Right lobe of liver (tissue), 6 donors: ENCODE data around the gene SHCBP1. TPM values are rescaled to one million over a fixed set of nuclear protein-coding genes. Genes with fewer than 3 reads are reported as not detected.

ENCODE experiments used
- ATAC-seq, 4 donors: fragments of 200-7000 bp; cut with Tn5 transposase; one replicate each; pipeline ENCODE4 v1.9.1; 2020; ENCODE audit warnings: mild to moderate bottlenecking in 4 of 4, moderate library complexity in 4 of 4
- DNase-seq, 3 donors: peaks; one replicate each; pipeline ENCODE4 v3.0.0-alpha.2; 2020
- H3K27ac ChIP-seq, 3 donors: fragments of 200-600 bp; one replicate each; pipeline ENCODE4 v1.8.0; 2022
- H3K27me3 ChIP-seq, 2 donors: fragments of 200-600 bp; one replicate each; pipeline ENCODE4 v1.8.0; 2022
- H3K36me3 ChIP-seq, 4 donors: fragments of 200-600 bp; sonication (generic) in 1 of 4; one replicate each; pipeline versions ENCODE4 v1.5.1 to v1.8.0; 2017 to 2022; ENCODE audit warnings: control low read depth in 1 of 4
- H3K4me1 ChIP-seq, 4 donors: fragments of 200-600 bp; sonication (generic) in 1 of 4; one replicate each; pipeline versions ENCODE4 v1.5.1 to v1.8.0; 2017 to 2022; ENCODE audit warnings: control low read depth in 1 of 4
- H3K4me3 ChIP-seq, 3 donors: fragments of 200-600 bp; one replicate each; pipeline ENCODE4 v1.8.0; 2022
- H3K9me3 ChIP-seq, 4 donors: fragments of 200-600 bp; sonication (generic) in 1 of 4; one replicate each; pipeline versions ENCODE4 v1.5.1 to v1.8.0; 2017 to 2022; ENCODE audit warnings: control low read depth in 1 of 4
- POLR2A ChIP-seq: fragments of 450-650 bp; IDR thresholded peaks from one replicate; pipeline ENCODE4 v1.6.1; 2017; ENCODE audit warnings: antibody characterized with exemption, mild to moderate bottlenecking
- WGBS: methylation state at CpG from one replicate; pipeline ENCODE4 v1.1.6; 2018; ENCODE audit warnings: low coverage, low lambda C conversion rate; ENCODE audit not compliant: insufficient coverage; ENCODE audit errors: missing lambda C conversion rate; 5-methylcytosine and 5-hydroxymethylcytosine counted together
- intact Hi-C, 2 donors: fragments of 100-400 bp; cut with DNase I; formaldehyde crosslinking; loops; one replicate each; pipeline versions ENCODE4 v1.11.2 to v1.14.1; 2022
- total RNA-seq, 6 experiments: library from RNA; depleted of rRNA in 2 of 6; stranded (reverse); fragments of >200 nt in 2 of 6; fragmentation: NEBNext Ultra II Directional in 3 of 6; extraction: Animal tissue kit (Norgen Biotek cat#: 25700) in 3 of 6; gene quantifications; one replicate each; pipeline versions ENCODE4 v1.1.0 to v1.2.4, GENCODE V29; 2016 to 2023
- TF ChIP-seq, protein P1 (sequence below), 4 donors: fragments of 200-600 bp in 3 of 4; fragments of 450-650 bp in 1 of 4; IDR thresholded peaks; one replicate each; pipeline versions ENCODE4 v1.5.1 to v1.8.0; 2016 to 2022; ENCODE audit warnings: antibody characterized with exemption in 4 of 4, mild to moderate bottlenecking in 2 of 4
- donor health status: DM: no; HTN: yes; CAD: no.
- donor health status: DM: no; HTN: no; CAD: no.
- donor health status: DM: no; HTN: no; CAD: no.
- donor health status: DM: no; HTN: yes; CAD: no.
- donor health status: DM: no; HTN: yes; CAD: no.

The SHCBP1 gene
- total RNA-seq, 6 experiments from 2014 or later = 0.18 to 0.93 (median 0.66) TPM; not detected in 1

- no peak for ATAC-seq
- H3K36me3 ChIP-seq = no peaks in the 10 kb centered on the region
- no peaks in the 10 kb centered on the region for H3K9me3 ChIP-seq
- H3K27ac ChIP-seq = no peak overlapping the region
- peaks cover 0 to 8% (median 0%) of the 10 kb centered on the region in 4 donors for H3K4me1 ChIP-seq
- no peak for TF ChIP-seq POLR2A
- TF ChIP-seq, protein P1, sequence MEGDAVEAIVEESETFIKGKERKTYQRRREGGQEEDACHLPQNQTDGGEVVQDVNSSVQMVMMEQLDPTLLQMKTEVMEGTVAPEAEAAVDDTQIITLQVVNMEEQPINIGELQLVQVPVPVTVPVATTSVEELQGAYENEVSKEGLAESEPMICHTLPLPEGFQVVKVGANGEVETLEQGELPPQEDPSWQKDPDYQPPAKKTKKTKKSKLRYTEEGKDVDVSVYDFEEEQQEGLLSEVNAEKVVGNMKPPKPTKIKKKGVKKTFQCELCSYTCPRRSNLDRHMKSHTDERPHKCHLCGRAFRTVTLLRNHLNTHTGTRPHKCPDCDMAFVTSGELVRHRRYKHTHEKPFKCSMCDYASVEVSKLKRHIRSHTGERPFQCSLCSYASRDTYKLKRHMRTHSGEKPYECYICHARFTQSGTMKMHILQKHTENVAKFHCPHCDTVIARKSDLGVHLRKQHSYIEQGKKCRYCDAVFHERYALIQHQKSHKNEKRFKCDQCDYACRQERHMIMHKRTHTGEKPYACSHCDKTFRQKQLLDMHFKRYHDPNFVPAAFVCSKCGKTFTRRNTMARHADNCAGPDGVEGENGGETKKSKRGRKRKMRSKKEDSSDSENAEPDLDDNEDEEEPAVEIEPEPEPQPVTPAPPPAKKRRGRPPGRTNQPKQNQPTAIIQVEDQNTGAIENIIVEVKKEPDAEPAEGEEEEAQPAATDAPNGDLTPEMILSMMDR (IDR thresholded peaks at IDR 0.05) = no peak
- intact Hi-C loops = no loop called here
- DNase-seq = no peak
- no peaks in the 10 kb centered on the region for H3K27me3 ChIP-seq
- WGBS = 90% methylated on average over 5 of the region's 7 CpGs
- no peak overlapping the region for H3K4me3 ChIP-seq
Observed at GRCh38 chr16:46621934-46622676, 926 bp upstream of the SHCBP1 start.

- Histone ChIP-seq H3K27me3 (no peaks in the 10 kb centered on the region), H3K9me3 (no peaks in the 10 kb centered on the region), H3K4me1 (peaks cover 0 to 8% (median 0%) of the 10 kb centered on the region in 4 donors), H3K4me3 (peak overlapping the region; percentile 36 to 57 (median 39)), H3K36me3 (no peaks in the 10 kb centered on the region), H3K27ac (no peak overlapping the region)
- 4% methylated on average over 10 of the region's 11 CpGs for WGBS
- TF ChIP-seq, protein P1 (IDR thresholded peaks at IDR 0.05) = no peak
- no peak for TF ChIP-seq POLR2A
- DNase-seq = no peak
- intact Hi-C loops = no loop called here
- no peak for ATAC-seq
Observed at GRCh38 chr16:46620266-46621005, 743 bp downstream of the SHCBP1 start.

- Histone ChIP-seq H3K36me3 (no peaks in the 10 kb centered on the region), H3K4me3 (no peak overlapping the region), H3K4me1 (peaks cover 0 to 8% (median 0%) of the 10 kb centered on the region in 4 donors), H3K27me3 (no peaks in the 10 kb centered on the region), H3K9me3 (no peaks in the 10 kb centered on the region), H3K27ac (no peak overlapping the region)
- intact Hi-C loops = no loop called here
- ATAC-seq = no peak
- TF ChIP-seq, protein P1 (IDR thresholded peaks at IDR 0.05) = no peak
- no peak for TF ChIP-seq POLR2A
- DNase-seq = no peak
- WGBS = 89% methylated on average over 4 of the region's 4 CpGs
Observed at GRCh38 chr16:46618516-46618915, 2.7 kb downstream of the SHCBP1 start.

GRCh38 chr16:46614006-46614405 lies 7.2 kb downstream of the SHCBP1 start:
- DNase-seq (no peak), ATAC-seq (no peak)
- Histone ChIP-seq H3K36me3 (no peaks in the 10 kb centered on the region), H3K9me3 (no peaks in the 10 kb centered on the region), H3K27ac (no peak overlapping the region), H3K27me3 (no peaks in the 10 kb centered on the region), H3K4me1 (no peaks in the 10 kb centered on the region), H3K4me3 (no peak overlapping the region)
- intact Hi-C loops = no loop called here
- 59% methylated on average over 4 of the region's 4 CpGs for WGBS
- TF ChIP-seq, protein P1 (IDR thresholded peaks at IDR 0.05) = no peak
- TF ChIP-seq POLR2A = no peak
